ENCODE data around the gene ZRANB2.

ZRANB2 gene

DNA sequence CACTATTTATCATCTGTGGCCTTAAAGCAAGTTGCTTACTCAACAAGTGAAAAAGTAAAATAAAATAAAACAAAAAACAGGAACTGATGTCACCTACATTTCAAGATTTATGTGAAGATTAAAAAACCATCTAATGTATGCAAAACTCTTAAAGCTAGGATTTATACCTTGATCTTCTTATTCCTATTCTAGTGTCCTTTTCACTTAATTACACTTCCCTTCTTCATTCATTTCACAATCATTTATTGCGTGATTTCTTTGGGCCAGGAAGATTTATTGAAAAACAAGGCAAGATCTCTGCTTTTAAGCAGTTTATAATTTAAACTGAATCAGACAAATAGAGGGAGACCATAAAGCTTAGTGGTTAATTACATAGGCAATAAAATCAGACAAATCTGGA, 51.9 kb downstream of the ZRANB2 start:
- H3K27ac Mint-ChIP-seq = no peak overlapping the region
- no peaks in the 10 kb centered on the region for H3K36me3 Mint-ChIP-seq (ENCODE audit: low read depth)
- DNase-seq (ENCODE audit: low spot score) = no peak
- peaks cover 3% of the 10 kb centered on the region for H3K4me1 Mint-ChIP-seq (ENCODE audit: low read depth)
- peaks cover 13% of the 10 kb centered on the region for H3K27me3 Mint-ChIP-seq (ENCODE audit: low read depth)
- H3K9me3 Mint-ChIP-seq = no peaks in the 10 kb centered on the region
- no peak overlapping the region for H3K4me3 Mint-ChIP-seq

DNA sequence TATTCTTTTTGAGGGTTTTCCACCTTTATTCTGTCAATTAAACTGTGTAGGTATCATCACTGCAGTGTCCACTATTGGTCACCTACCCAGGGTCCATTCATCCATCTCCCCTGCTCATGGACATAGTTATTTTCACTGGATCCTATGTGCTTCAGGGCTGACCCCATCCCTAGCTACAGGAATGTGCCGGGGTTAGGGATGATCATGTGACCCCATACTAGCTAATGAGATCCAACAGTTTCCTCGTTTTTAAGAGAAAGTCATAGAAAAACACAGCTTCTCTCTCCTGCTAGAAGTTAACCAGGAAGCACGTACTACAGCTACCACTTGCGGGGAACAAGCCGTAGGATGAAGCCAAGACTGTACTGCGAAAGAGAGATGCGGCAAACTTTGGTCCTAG, 52.8 kb downstream of the ZRANB2 start:
- H3K27ac Mint-ChIP-seq = no peak overlapping the region
- no peak overlapping the region for H3K4me3 Mint-ChIP-seq
- H3K4me1 Mint-ChIP-seq (ENCODE audit: low read depth) = peaks cover 3% of the 10 kb centered on the region
- H3K36me3 Mint-ChIP-seq (ENCODE audit: low read depth) = no peaks in the 10 kb centered on the region
- no peak for DNase-seq (ENCODE audit: low spot score)
- H3K27me3 Mint-ChIP-seq (ENCODE audit: low read depth) = peaks cover 8% of the 10 kb centered on the region
- no peaks in the 10 kb centered on the region for H3K9me3 Mint-ChIP-seq

DNA sequence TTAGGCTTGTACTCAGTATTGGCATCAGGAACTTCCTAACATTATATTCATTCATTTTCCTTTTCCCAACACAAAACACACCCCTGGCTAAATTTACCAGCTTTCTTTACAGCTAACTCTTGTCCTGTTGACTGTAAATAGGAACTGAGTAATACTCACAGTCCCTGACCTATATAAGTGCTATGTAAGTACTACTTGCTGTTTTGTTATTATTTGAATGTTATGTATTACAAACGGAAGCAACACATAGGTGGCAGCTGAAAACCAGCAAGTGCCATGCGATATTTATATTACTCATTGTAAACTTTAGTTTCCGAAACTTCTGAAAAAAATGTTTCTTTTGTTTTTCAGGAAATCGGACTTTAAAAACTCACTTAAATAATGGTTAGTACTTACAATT, 54.7 kb downstream of the ZRANB2 start:
- Mint-ChIP-seq H3K27me3 (ENCODE audit: low read depth) (peaks cover 8% of the 10 kb centered on the region), H3K4me1 (ENCODE audit: low read depth) (peaks cover 3% of the 10 kb centered on the region), H3K9me3 (no peaks in the 10 kb centered on the region), H3K36me3 (ENCODE audit: low read depth) (no peaks in the 10 kb centered on the region), H3K4me3 (no peak overlapping the region), H3K27ac (no peak overlapping the region)
- DNase-seq (ENCODE audit: low spot score) = no peak

DNA sequence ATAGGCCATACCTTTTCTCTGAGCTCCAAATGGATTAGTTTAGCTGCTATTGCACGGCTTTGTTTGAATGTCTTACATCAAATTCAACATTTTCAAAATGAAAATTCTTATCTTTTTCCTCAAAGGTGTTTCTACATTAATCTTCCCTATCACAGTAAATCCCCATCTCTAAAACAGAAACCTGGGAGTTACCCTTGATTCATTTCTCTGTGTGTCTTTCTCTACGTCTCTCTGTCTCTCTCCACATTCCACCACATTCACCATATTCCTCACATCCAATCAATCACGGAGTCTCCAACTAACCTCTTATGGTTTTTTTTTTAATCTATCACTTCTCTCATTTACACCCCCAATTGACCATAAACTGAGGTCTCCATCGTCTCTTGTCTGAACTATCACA, 57.3 kb downstream of the ZRANB2 start:
- DNase-seq (ENCODE audit: low spot score) = no peak
- Mint-ChIP-seq H3K9me3 (no peaks in the 10 kb centered on the region), H3K4me1 (ENCODE audit: low read depth) (no peaks in the 10 kb centered on the region), H3K27me3 (ENCODE audit: low read depth) (peaks cover 17% of the 10 kb centered on the region), H3K4me3 (no peak overlapping the region), H3K27ac (no peak overlapping the region), H3K36me3 (ENCODE audit: low read depth) (no peaks in the 10 kb centered on the region)

DNA sequence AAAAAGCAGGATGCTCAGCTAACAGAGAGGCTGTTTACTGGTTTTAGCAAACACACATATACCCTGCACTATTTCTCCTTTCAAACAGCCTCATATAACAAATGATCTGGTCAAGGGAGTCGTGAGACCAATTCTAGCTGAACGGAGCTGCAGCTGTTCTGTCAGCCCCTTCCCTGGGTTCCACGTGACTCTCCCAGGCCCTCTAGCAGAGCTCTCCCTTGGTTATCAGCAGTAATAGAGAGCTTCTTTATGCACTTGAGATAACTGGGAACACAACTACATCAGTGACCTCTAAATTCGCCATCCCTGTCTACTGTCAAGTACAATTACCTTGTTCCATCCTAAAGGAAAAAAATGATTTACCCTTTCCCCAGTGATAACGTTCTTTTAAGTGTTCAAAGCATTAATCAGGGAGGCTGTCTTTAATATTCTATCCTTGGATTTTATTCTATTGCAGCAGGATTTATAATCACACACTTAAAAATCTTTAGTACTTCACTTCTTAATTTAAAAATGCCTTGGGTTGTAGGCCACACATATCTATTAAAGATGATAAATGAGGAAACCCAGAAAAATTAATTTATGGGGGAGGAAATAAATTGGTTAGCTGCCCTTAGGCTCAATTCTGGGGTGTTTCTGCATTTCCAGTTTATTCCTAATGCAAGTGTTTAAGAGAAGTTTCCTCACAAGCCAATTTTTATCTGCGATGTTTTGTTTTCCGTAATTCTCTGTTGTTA, 61.4 kb downstream of the ZRANB2 start:
- Mint-ChIP-seq H3K27ac (no peak overlapping the region), H3K9me3 (no peaks in the 10 kb centered on the region), H3K36me3 (ENCODE audit: low read depth) (no peaks in the 10 kb centered on the region), H3K4me3 (no peak overlapping the region), H3K4me1 (ENCODE audit: low read depth) (no peaks in the 10 kb centered on the region), H3K27me3 (ENCODE audit: low read depth) (peaks cover 17% of the 10 kb centered on the region)
- DNase-seq (ENCODE audit: low spot score) = no peak

DNA sequence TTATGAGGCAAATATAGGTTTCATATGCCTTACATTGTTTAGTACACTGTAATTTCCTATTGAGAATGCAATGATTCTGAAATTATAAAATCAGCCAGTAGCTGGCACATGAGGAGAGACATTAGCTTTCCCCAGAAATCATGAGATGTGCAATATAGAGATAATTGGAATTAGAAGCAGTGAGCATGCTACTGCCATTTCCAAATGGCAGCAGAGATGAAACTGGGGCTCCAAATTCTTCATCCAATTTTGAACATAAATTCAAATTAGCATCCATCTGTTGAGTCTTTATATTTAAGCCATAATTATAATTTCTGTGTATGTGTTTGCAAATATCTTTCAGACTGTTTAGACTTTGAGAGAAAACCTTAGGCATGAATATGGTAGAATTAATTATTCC, 62.0 kb downstream of the ZRANB2 start:
- no peak for DNase-seq (ENCODE audit: low spot score)
- no peak overlapping the region for H3K27ac Mint-ChIP-seq
- peaks cover 20% of the 10 kb centered on the region for H3K27me3 Mint-ChIP-seq (ENCODE audit: low read depth)
- H3K4me3 Mint-ChIP-seq = no peak overlapping the region
- no peaks in the 10 kb centered on the region for H3K36me3 Mint-ChIP-seq (ENCODE audit: low read depth)
- no peaks in the 10 kb centered on the region for H3K4me1 Mint-ChIP-seq (ENCODE audit: low read depth)
- no peaks in the 10 kb centered on the region for H3K9me3 Mint-ChIP-seq

DNA sequence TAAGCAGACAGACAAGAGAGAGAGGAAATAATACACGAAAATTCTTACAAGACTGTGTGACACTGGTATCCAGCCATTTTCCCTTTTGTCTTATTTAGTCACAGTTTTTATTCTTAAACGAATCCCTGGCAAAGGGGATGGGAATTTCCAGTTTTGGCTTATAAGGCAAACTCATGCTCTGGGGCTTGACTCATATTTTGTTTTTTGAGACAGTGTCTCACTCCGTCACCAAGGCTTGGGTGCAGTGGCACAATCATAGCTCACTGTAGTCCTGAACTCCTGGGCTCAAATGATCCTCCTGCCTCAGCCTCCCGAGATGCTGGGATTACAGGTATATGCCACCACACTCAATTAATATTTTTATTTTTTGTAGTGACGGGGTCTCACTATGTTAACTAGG, 65.1 kb downstream of the ZRANB2 start:
- Mint-ChIP-seq H3K4me3 (no peak overlapping the region), H3K27me3 (ENCODE audit: low read depth) (peaks cover 15% of the 10 kb centered on the region), H3K4me1 (ENCODE audit: low read depth) (no peaks in the 10 kb centered on the region), H3K27ac (no peak overlapping the region), H3K36me3 (ENCODE audit: low read depth) (no peaks in the 10 kb centered on the region), H3K9me3 (no peaks in the 10 kb centered on the region)
- DNase-seq (ENCODE audit: low spot score) = no peak

DNA sequence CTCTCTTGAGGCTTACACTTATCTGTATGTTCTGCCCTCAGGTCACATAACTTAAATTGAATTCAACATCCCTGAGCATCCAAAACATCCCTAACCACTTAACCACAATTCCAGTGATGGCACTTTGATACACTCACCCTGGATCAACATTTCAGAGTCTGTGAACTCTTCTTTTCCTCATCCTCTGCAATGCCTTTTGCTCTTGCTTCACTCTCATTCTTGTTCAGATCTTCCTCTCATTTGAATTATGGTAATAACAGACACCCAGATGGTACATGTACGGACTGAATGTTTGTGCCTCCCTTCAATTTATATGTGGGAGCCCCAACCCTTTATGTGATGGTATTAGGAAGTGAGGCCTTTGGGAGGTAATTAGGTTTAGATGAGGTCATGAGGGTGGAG, 66.7 kb downstream of the ZRANB2 start:
- Mint-ChIP-seq H3K4me3 (no peak overlapping the region), H3K9me3 (no peaks in the 10 kb centered on the region), H3K27me3 (ENCODE audit: low read depth) (peaks cover 14% of the 10 kb centered on the region), H3K27ac (no peak overlapping the region), H3K4me1 (ENCODE audit: low read depth) (no peaks in the 10 kb centered on the region), H3K36me3 (ENCODE audit: low read depth) (no peaks in the 10 kb centered on the region)
- no peak for DNase-seq (ENCODE audit: low spot score)
